ENCODE data around the gene RCSD1.
"Not testable (repeated sequence)": the region's sequence is repeated elsewhere in the genome, so short reads cannot be mapped to it uniquely, and the experiment has no call there.

RCSD1 gene

DNA sequence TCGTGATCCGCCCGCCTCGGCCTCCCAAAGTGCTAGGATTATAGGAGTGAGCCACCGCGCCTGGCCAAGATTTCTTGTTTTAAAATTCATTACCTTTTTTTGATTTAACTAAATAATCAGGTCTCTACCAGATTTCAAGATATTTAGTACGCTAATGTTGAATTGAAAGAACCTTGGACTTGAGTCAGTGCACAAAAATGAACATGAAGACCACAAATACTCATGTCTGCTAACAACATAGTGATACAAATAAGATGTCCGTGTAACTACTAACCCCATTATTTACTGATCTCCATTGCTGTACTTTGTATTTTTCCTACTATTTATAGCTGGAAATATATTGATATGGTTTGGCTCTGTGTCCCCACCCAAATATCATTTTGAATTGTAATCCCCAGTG is 108.1 kb downstream of the RCSD1 start:
- no peak overlapping the region for H3K4me3 ChIP-seq
- peaks cover 7 to 55% (median 34%) of the 10 kb centered on the region in 11 experiments; a peak in 21 of 22 replicates for H3K36me3 ChIP-seq
- peaks cover 0 to 17% (median 0%) of the 10 kb centered on the region in 10 experiments; a peak in 7 of 20 replicates for H3K4me1 ChIP-seq
- peaks cover 0 to 17% (median 0%) of the 10 kb centered on the region in 11 experiments; a peak in 5 of 22 replicates for H4K20me1 ChIP-seq
- peaks cover 11 to 30% (median 23%) of the 10 kb centered on the region in 11 experiments; a peak in 19 of 22 replicates for H3K9me3 ChIP-seq (replicated peaks in 1 of 11)
- no peak overlapping the region for H3K27ac ChIP-seq
- H3K27me3 ChIP-seq = no peaks in the 10 kb centered on the region
- no peak overlapping the region for H3K9ac ChIP-seq
- no peak overlapping the region for H3K4me2 ChIP-seq
- TF ChIP-seq Cebpa-rat (IDR thresholded peaks at IDR 0.05) = no peak

DNA sequence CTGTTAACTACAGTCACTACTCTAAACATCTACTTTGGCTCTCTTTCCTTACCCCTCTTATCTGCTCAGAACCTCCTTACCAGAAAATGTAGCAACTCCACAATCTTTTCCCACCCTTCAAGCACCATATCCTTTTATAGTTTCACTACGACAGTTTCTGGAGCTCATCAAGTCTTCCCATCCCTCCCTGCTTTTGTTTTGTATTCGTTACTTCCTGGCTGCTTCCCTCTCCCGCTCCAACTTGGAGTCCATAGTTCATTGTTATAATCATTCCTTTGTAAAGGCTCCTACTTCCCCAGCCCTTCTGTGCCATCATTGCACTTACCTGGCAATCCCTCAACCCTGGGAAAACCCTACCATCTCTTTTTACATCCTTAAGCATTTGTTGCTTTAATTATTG is 109.7 kb downstream of the RCSD1 start:
- H3K9ac ChIP-seq = no peak overlapping the region
- no peak overlapping the region for H3K27ac ChIP-seq
- peaks cover 0 to 20% (median 3%) of the 10 kb centered on the region in 10 experiments; a peak in 8 of 20 replicates for H3K4me1 ChIP-seq
- TF ChIP-seq Cebpa-rat (IDR thresholded peaks at IDR 0.05) = no peak
- no peak overlapping the region for H3K4me2 ChIP-seq
- H3K27me3 ChIP-seq = no peaks in the 10 kb centered on the region
- H3K4me3 ChIP-seq = no peak overlapping the region
- peaks cover 0 to 19% (median 0%) of the 10 kb centered on the region in 11 experiments; a peak in 5 of 22 replicates for H4K20me1 ChIP-seq
- H3K9me3 ChIP-seq (replicated peaks in 1 of 11) = peaks cover 11 to 23% (median 18%) of the 10 kb centered on the region in 11 experiments; a peak in 19 of 22 replicates
- peaks cover 7 to 39% (median 20%) of the 10 kb centered on the region in 11 experiments; a peak in 21 of 22 replicates for H3K36me3 ChIP-seq

DNA sequence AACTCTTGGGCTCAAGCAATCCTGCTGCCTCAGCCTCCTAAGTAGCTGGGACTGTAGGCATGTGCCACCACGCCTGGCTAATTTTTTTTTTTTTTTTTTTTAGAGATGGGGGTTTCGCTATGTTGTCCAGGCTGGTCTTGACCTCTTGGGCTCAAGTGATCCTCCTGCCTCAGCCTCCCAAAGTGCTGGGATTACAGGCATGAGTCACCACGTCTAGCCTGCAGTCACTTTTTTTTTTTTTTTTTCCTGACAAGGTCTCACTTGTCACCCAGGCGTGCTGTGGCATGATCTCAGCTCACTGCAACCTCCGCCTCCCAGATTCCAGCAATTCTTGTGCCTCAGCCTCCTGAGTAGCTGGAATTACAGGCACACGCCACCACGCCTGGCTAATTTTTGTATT is 111.1 kb downstream of the RCSD1 start:
- peaks cover 7 to 34% (median 23%) of the 10 kb centered on the region in 11 experiments; a peak in 21 of 22 replicates for H3K36me3 ChIP-seq
- not testable (repeated sequence) for H3K27me3 ChIP-seq, H3K4me2 ChIP-seq, H3K4me3 ChIP-seq, H3K9ac ChIP-seq, H3K27ac ChIP-seq
- H4K20me1 ChIP-seq = peaks cover 0 to 28% (median 0%) of the 10 kb centered on the region in 11 experiments; a peak in 5 of 22 replicates
- H3K4me1 ChIP-seq = peaks cover 0 to 12% (median 0%) of the 10 kb centered on the region in 10 experiments; a peak in 7 of 20 replicates
- peaks cover 11 to 24% (median 18%) of the 10 kb centered on the region in 11 experiments; a peak in 19 of 22 replicates for H3K9me3 ChIP-seq (replicated peaks in 1 of 11)

DNA sequence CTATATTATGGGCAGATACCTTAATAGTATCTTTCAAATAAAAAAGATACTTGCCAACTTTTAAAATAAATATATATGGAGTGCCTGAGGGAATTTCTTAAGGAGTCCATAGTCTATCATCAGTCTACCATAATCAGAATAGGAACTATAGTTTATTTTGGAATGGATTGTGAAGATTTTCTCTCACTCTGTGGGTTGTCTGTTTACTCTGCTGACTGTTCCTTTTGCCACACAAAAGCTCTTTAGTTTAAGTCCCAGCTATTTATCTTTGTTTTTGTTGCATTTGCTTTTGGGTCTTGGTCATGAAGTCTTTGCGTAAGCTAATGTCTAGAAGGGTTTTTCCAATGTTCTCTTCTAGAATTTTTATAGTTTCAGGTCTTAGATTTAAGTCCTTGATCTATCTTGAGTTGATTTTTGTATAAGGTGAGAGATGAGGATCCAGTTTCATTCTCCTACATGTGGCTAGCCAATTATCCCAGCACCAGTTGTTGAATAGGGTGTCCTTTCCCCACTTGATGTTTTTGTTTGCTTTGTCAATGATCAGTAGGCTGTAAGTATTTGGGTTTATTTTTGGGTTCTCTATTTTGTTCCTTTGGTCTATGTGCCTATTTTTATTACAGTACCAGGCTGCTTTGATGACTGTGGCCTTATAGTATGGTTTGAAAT is 112.5 kb downstream of the RCSD1 start:
- not testable (repeated sequence) for H3K27ac ChIP-seq, H3K4me3 ChIP-seq, H3K9ac ChIP-seq, H3K27me3 ChIP-seq
- Histone ChIP-seq H3K9me3 (replicated peaks in 1 of 11) (peaks cover 6 to 19% (median 14%) of the 10 kb centered on the region in 11 experiments; a peak in 19 of 22 replicates), H3K4me1 (peaks cover 0 to 23% (median 5%) of the 10 kb centered on the region in 10 experiments; a peak in 12 of 20 replicates), H3K36me3 (peaks cover 7 to 27% (median 21%) of the 10 kb centered on the region in 11 experiments; a peak in 21 of 22 replicates), H3K4me2 (0 out of 22 replicates have a peak overlapping the region, but pooled peaks of 1 of the 11 experiments have one; percentile 4), H4K20me1 (peaks cover 0 to 31% (median 0%) of the 10 kb centered on the region in 11 experiments; a peak in 5 of 22 replicates)

DNA sequence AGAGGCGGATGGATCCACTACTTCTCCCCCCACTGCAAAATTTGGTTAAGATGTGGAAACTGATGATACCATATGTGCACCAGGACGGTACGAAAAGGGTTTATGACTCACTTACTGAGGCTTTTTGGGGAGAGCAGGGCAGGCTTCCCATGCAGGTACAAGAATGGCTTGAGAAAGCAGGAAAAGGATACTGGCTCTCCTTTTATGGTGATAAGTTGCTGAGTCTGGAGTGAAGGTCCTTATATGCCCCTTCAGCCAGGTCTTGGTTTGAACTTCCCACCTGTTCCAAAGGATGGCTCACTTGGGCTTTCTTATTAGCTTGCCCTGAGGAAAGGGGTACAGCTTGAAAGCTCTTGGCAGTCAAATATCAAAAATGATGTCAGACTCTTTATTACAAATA is 114.9 kb downstream of the RCSD1 start:
- Histone ChIP-seq H3K27me3 (no peaks in the 10 kb centered on the region), H3K4me3 (no peak overlapping the region), H3K27ac (no peak overlapping the region), H3K9ac (no peak overlapping the region), H4K20me1 (peaks cover 0 to 31% (median 0%) of the 10 kb centered on the region in 11 experiments; a peak in 4 of 22 replicates), H3K4me2 (no peak overlapping the region), H3K36me3 (peaks cover 0 to 12% (median 4%) of the 10 kb centered on the region in 11 experiments; a peak in 4 of 22 replicates), H3K9me3 (replicated peaks in 1 of 11) (peaks cover 0 to 4% (median 0%) of the 10 kb centered on the region in 11 experiments; a peak in 1 of 22 replicates), H3K4me1 (peaks cover 6 to 31% (median 18%) of the 10 kb centered on the region in 10 experiments; a peak in 16 of 20 replicates)
- no peak for TF ChIP-seq Cebpa-rat (IDR thresholded peaks at IDR 0.05)

DNA sequence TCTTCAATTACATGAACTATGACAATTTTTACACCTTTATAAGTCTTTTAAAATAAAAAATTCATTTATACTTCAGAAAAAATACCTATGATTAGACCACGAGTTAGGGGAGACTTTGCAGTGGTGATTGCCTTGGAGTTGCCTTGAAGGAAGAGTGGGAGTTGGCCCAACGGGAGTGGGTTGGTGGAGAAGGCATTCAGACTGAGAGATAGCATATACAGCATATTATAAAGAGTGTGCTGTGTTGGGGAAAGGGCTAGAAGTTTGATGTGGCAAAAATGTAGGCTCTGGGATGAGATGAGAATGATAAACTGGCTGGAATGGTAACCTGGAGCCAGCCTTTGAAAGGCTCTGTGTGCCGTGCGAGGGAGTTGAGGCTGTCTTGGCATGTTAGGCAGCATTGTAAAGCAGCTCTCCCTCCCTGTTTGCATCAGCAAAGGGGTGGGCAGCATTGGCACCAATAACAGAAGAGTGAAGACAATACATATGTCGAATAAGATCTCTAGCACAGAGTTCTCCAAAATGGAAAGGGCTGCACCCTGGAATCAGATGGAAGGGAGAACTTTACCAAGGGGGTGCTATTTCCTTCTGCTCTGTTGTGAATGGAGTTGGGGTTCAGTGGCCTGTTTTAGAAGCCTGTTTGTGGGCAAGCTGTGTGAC is 116.1 kb downstream of the RCSD1 start:
- Histone ChIP-seq H4K20me1 (peaks cover 0 to 28% (median 0%) of the 10 kb centered on the region in 11 experiments; a peak in 3 of 22 replicates), H3K4me1 (peaks cover 9 to 38% (median 28%) of the 10 kb centered on the region in 10 experiments; a peak in 18 of 20 replicates), H3K36me3 (peaks cover 0 to 12% (median 3%) of the 10 kb centered on the region in 11 experiments; a peak in 4 of 22 replicates), H3K27me3 (no peaks in the 10 kb centered on the region), H3K4me3 (no peak overlapping the region), H3K9me3 (replicated peaks in 1 of 11) (peaks cover 0 to 4% (median 0%) of the 10 kb centered on the region in 11 experiments; a peak in 1 of 22 replicates), H3K27ac (no peak overlapping the region), H3K9ac (no peak overlapping the region), H3K4me2 (peak overlapping the region in 2 of 11 experiments; percentile 5 to 10; a peak in 1 of 22 replicates)
- no peak for TF ChIP-seq Cebpa-rat (IDR thresholded peaks at IDR 0.05)

DNA sequence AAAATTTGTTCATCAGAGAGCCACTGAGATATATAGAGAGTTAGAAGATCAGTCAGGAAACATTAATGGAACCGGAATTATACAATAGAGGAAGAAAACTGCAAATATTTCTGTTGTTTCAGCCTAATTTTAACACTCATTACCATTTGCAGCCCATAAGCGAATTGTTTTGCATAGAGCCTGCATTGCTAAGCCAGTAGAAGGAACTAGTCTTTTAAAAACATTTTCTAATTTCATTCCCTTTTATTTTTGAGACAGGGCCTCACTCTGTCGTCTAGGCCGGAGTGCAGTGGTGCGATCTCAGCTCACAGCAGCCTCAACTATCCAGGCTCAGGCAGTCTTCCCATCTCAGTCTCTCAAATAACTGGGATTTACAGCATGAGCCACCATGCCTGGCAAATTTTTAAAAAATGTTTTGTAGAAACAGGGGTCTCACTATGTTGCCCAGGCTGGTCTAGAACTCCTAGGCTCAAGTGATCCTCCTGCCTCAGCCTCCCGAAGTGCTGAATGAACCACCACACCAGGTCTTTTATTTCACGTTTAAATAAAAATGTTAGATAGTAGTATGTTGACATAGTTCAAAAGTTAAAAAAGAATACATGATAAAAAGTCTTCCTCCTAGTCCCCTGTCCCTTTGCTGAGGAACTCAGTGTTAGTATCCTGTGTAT is 117.1 kb downstream of the RCSD1 start:
- TF ChIP-seq Cebpa-rat (IDR thresholded peaks at IDR 0.05) = no peak
- Histone ChIP-seq H3K36me3 (peaks cover 0 to 12% (median 0%) of the 10 kb centered on the region in 11 experiments; a peak in 3 of 22 replicates), H3K27ac (no peak overlapping the region; a peak in 2 of 22 replicates), H3K4me2 (peak overlapping the region in 3 of 11 experiments; percentile 0 to 9 (median 3); a peak in 1 of 22 replicates), H3K27me3 (no peaks in the 10 kb centered on the region), H3K4me3 (no peak overlapping the region), H3K4me1 (peaks cover 14 to 48% (median 35%) of the 10 kb centered on the region in 10 experiments), H3K9ac (no peak overlapping the region), H3K9me3 (replicated peaks in 1 of 11) (peaks cover 0 to 4% (median 0%) of the 10 kb centered on the region in 11 experiments; a peak in 1 of 22 replicates), H4K20me1 (peaks cover 0 to 29% (median 0%) of the 10 kb centered on the region in 11 experiments; a peak in 3 of 22 replicates)

DNA sequence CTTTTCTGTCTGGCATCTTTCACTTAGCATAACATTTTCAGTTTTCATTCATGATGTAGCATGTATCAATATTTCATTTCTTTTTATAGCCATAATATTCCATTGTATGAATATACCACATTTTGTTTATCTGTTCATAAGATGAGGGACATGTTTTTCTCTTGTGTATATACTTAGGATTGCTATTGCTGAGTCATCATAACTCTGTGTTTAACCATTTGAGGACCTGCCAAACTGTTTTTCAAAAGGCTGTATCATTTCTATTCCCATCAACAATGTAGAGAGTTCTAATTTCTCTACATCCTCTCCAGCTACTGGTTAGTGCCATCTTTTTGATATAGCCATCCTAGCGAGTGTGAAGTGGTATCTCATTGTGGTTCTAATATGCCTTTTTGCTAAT is 118.0 kb downstream of the RCSD1 start:
- Histone ChIP-seq H3K9me3 (replicated peaks in 1 of 11) (peaks cover 0 to 4% (median 0%) of the 10 kb centered on the region in 11 experiments; a peak in 1 of 22 replicates), H3K36me3 (peaks cover 0 to 12% (median 0%) of the 10 kb centered on the region in 11 experiments; a peak in 3 of 22 replicates), H3K4me2 (peak overlapping the region in 4 of 11 experiments; percentile 0 to 10 (median 5); a peak in 2 of 22 replicates), H3K27me3 (no peaks in the 10 kb centered on the region), H3K27ac (no peak overlapping the region; a peak in 2 of 22 replicates), H3K9ac (no peak overlapping the region), H4K20me1 (peaks cover 0 to 37% (median 0%) of the 10 kb centered on the region in 11 experiments; a peak in 3 of 22 replicates), H3K4me3 (no peak overlapping the region), H3K4me1 (peaks cover 22 to 57% (median 43%) of the 10 kb centered on the region in 10 experiments)
- TF ChIP-seq Cebpa-rat (IDR thresholded peaks at IDR 0.05) = no peak
